Esophagus muscularis mucosa (tissue), 4 donors: Measurements from ENCODE around the gene ABCC3.

Experiments used
- CTCF ChIP-seq, 3 experiments: fragments of 200-600 bp in 2 of 3; fragments of 450-650 bp in 1 of 3; sonication (generic) in 2 of 3; IDR thresholded peaks; one replicate each; pipeline ENCODE4 v1.5.1; 2017 to 2019; ENCODE audit warnings: antibody characterized with exemption in 3 of 3, mild to moderate bottlenecking in 2 of 3, moderate library complexity in 1 of 3
- EP300 ChIP-seq: sonication (generic); formaldehyde crosslinking; IDR thresholded peaks from one replicate; pipeline ENCODE4 v1.6.1; 2017; ENCODE audit warnings: antibody characterized with exemption
- POLR2A ChIP-seq: fragments of 450-650 bp; IDR thresholded peaks from one replicate; pipeline ENCODE4 v1.6.1; 2017; ENCODE audit warnings: antibody characterized with exemption, moderate library complexity, mild to moderate bottlenecking, low read depth
- POLR2AphosphoS5 ChIP-seq, 2 donors: sonication (generic); formaldehyde crosslinking; IDR thresholded peaks; one replicate each; pipeline ENCODE4 v1.6.1; 2017; ENCODE audit warnings: antibody characterized with exemption in 2 of 2

GRCh38 chr17:50638966-50639713 is 4.5 kb downstream of the ABCC3 start:
- TF ChIP-seq POLR2A (no peak), CTCF (IDR thresholded peaks at IDR 0.05) (no peak), EP300 (no peak), POLR2AphosphoS5 (IDR thresholded peaks at IDR 0.05) (peak; percentile 63 to 71)
